Measurements from ENCODE around the gene PATZ1. TPM values are rescaled to one million over a fixed set of nuclear protein-coding genes. Genes with fewer than 3 reads are reported as not detected.

Gene PATZ1
- total RNA-seq, 4 donors from 2014 or later = 27.1 to 33.5 (median 31.3) TPM

DNA sequence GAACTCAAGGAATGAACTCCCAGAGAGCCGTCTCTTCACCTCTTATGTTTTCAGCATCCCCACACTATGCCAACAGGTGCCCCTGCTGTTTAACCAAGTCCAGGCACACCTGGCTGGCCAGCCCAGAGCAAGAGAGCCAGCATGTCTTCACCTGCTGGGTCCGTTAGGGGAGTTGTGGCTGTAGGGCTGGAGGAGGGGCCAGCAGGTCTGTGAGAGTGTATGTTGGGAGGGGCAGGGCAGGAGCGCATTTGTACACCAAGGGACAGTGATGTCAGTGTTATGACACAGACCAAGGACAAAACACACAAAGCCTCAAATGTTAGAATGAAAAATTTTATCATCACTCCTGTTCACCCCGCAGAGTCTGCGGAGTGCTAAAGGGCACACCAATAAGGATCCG, 5.8 kb downstream of the PATZ1 start:
- TF ChIP-seq CTCF (IDR thresholded peaks at IDR 0.05) (no peak), EP300 (IDR thresholded peaks at IDR 0.05) (no peak), POLR2A (IDR thresholded peaks at IDR 0.05) (no peak)
- DNase-seq (ENCODE audit: low spot score in 2 of 2) = no peak
- H3K4me3 ChIP-seq = no peak overlapping the region
- H3K36me3 ChIP-seq = peaks cover 0 to 66% (median 5%) of the 10 kb centered on the region in 3 donors
- no peaks in the 10 kb centered on the region for H3K27me3 ChIP-seq
- peak overlapping the region in 2 of 4 donors; percentile 88 for H3K27ac ChIP-seq
- H3K9me3 ChIP-seq = no peaks in the 10 kb centered on the region
- peaks cover 4 to 70% (median 32%) of the 10 kb centered on the region in 4 donors for H3K4me1 ChIP-seq
- 79 to 81% methylated on average over 6 of the region's 6 CpGs for WGBS, 2 donors

GRCh38 chr22:31339148-31339832, 6.9 kb downstream of the PATZ1 start:
- DNase-seq (ENCODE audit: low spot score in 2 of 2) = no peak
- peaks cover 0 to 59% (median 24%) of the 10 kb centered on the region in 4 donors for H3K4me1 ChIP-seq
- WGBS, 2 donors = 55 to 59% methylated on average over 6 of the region's 6 CpGs
- H3K4me3 ChIP-seq = no peak overlapping the region
- no peaks in the 10 kb centered on the region for H3K9me3 ChIP-seq
- TF ChIP-seq EP300 (IDR thresholded peaks at IDR 0.05) (no peak), POLR2A (IDR thresholded peaks at IDR 0.05) (no peak), CTCF (IDR thresholded peaks at IDR 0.05) (no peak)
- H3K27ac ChIP-seq = peak overlapping the region in 2 of 4 donors; percentile 17 to 46
- H3K27me3 ChIP-seq = no peaks in the 10 kb centered on the region
- peaks cover 0 to 76% (median 9%) of the 10 kb centered on the region in 3 donors for H3K36me3 ChIP-seq

GRCh38 chr22:31337178-31337577, 9.0 kb downstream of the PATZ1 start:
- H3K9me3 ChIP-seq = no peaks in the 10 kb centered on the region
- no peak for TF ChIP-seq CTCF (IDR thresholded peaks at IDR 0.05)
- no peak for TF ChIP-seq EP300 (IDR thresholded peaks at IDR 0.05)
- TF ChIP-seq POLR2A (IDR thresholded peaks at IDR 0.05) = no peak
- H3K4me3 ChIP-seq = no peak overlapping the region
- 83 to 84% methylated on average over 4 to 5 of the region's 5 CpGs for WGBS, 2 donors
- H3K27me3 ChIP-seq = no peaks in the 10 kb centered on the region
- H3K4me1 ChIP-seq = peaks cover 0 to 38% (median 6%) of the 10 kb centered on the region in 4 donors
- peaks cover 0 to 91% (median 9%) of the 10 kb centered on the region in 3 donors for H3K36me3 ChIP-seq
- H3K27ac ChIP-seq = no peak overlapping the region
- no peak for DNase-seq (ENCODE audit: low spot score in 2 of 2)

- no peak for TF ChIP-seq POLR2A (IDR thresholded peaks at IDR 0.05)
- no peak for TF ChIP-seq EP300 (IDR thresholded peaks at IDR 0.05)
- no peak for TF ChIP-seq CTCF (IDR thresholded peaks at IDR 0.05)
- Histone ChIP-seq H3K9me3 (no peaks in the 10 kb centered on the region), H3K4me3 (no peak overlapping the region), H3K27me3 (no peaks in the 10 kb centered on the region), H3K4me1 (peaks cover 0 to 9% (median under 1%) of the 10 kb centered on the region in 4 donors), H3K36me3 (peaks cover 0 to 91% (median 9%) of the 10 kb centered on the region in 3 donors), H3K27ac (no peak overlapping the region)
- no peak for DNase-seq (ENCODE audit: low spot score in 2 of 2)
- WGBS, 2 donors = 93 to 96% methylated on average over 5 of the region's 5 CpGs
These were observed 11.8 kb downstream of the PATZ1 start for GRCh38 chr22:31334329-31334728.

DNA sequence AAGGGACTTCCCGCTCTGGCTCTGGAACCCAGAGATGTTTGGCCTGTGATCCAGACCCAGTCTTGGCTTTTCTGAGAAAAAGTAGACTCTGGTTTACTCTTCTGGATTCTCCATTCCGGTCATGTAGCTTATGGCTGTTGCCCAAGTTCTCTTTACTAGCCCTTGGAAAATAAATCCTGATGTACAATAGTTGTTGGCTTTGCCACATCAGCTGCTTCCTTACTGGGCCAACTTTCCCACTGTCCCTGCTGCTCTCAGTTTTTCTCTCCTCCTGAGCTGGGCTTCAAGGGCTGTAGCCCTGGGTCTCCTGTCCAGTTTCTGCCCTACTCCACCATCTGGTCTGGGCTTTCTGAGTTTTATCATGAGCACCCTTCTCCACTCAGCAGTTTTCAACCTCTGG, 12.5 kb downstream of the PATZ1 start:
- Histone ChIP-seq H3K9me3 (no peaks in the 10 kb centered on the region), H3K4me3 (no peak overlapping the region), H3K27ac (no peak overlapping the region), H3K27me3 (no peaks in the 10 kb centered on the region), H3K4me1 (peaks cover 0 to 8% (median 0%) of the 10 kb centered on the region in 4 donors), H3K36me3 (peaks cover 0 to 91% (median 9%) of the 10 kb centered on the region in 3 donors)
- DNase-seq (ENCODE audit: low spot score in 2 of 2) = no peak
- 73 to 75% methylated on average over 2 of the region's 2 CpGs for WGBS, 2 donors
- TF ChIP-seq CTCF (IDR thresholded peaks at IDR 0.05) = no peak
- no peak for TF ChIP-seq POLR2A (IDR thresholded peaks at IDR 0.05)
- TF ChIP-seq EP300 (IDR thresholded peaks at IDR 0.05) = no peak

Measured in tibial nerve (tissue), 4 donors.